Esophagus muscularis mucosa (tissue), 4 donors: Measurements from ENCODE around the gene TMEM82. TPM values are rescaled to one million over a fixed set of nuclear protein-coding genes. Genes with fewer than 3 reads are reported as not detected.

Source experiments
- DNase-seq: peaks from one replicate; pipeline ENCODE4 v3.0.0-alpha.2; 2017; ENCODE audit errors: extremely low spot score
- H3K27ac ChIP-seq, 4 donors: fragments of 200-600 bp; sonication (generic); replicated peaks in 1 of 4; 1 replicate in 3 of 4; 2 replicates in 1 of 4; pipeline ENCODE4 v1.5.1; 2016 to 2019; ENCODE audit warnings: mild to moderate bottlenecking in 1 of 4
- H3K27me3 ChIP-seq, 4 donors: fragments of 200-600 bp; sonication (generic); one replicate each; pipeline versions ENCODE4 v1.5.1 to v1.6.0; 2016 to 2019
- H3K36me3 ChIP-seq, 4 donors: fragments of 200-600 bp; sonication (generic); one replicate each; pipeline ENCODE4 v1.5.1; 2016 to 2019
- H3K4me1 ChIP-seq, 4 donors: fragments of 200-600 bp; sonication (generic); one replicate each; pipeline ENCODE4 v1.5.1; 2016 to 2019
- H3K4me3 ChIP-seq, 4 donors: fragments of 200-600 bp; sonication (generic); 1 replicate in 2 of 4; 2 replicates in 2 of 4; pipeline ENCODE4 v1.5.1; 2016 to 2019; ENCODE audit warnings: mild to moderate bottlenecking in 4 of 4, moderate library complexity in 1 of 4
- H3K9me3 ChIP-seq, 4 donors: fragments of 200-600 bp; sonication (generic); 1 replicate in 3 of 4; 2 replicates in 1 of 4; pipeline ENCODE4 v1.5.1; 2016 to 2019
- EP300 ChIP-seq: sonication (generic); formaldehyde crosslinking; IDR thresholded peaks from one replicate; pipeline ENCODE4 v1.6.1; 2017; ENCODE audit warnings: antibody characterized with exemption
- POLR2A ChIP-seq: fragments of 450-650 bp; IDR thresholded peaks from one replicate; pipeline ENCODE4 v1.6.1; 2017; ENCODE audit warnings: antibody characterized with exemption, moderate library complexity, mild to moderate bottlenecking, low read depth
- POLR2AphosphoS5 ChIP-seq, 2 donors: sonication (generic); formaldehyde crosslinking; IDR thresholded peaks; one replicate each; pipeline ENCODE4 v1.6.1; 2017; ENCODE audit warnings: antibody characterized with exemption in 2 of 2
- WGBS: methylation state at CpG from one replicate; pipeline ENCODE4 v1.1.5; 2018; 5-methylcytosine and 5-hydroxymethylcytosine counted together
- intact Hi-C: fragments of 100-400 bp; cut with DNase I; formaldehyde crosslinking; loops from one replicate; pipeline ENCODE4 v1.15.1; 2023
- total RNA-seq, 4 donors: library from RNA; depleted of rRNA; stranded (reverse); fragments of >200 nt; gene quantifications; one replicate each; pipeline versions ENCODE4 v1.1.0 to v1.2.1, GENCODE V29; 2016
- TF ChIP-seq, protein P1 (sequence below), 3 experiments: fragments of 200-600 bp in 2 of 3; fragments of 450-650 bp in 1 of 3; sonication (generic) in 2 of 3; IDR thresholded peaks; one replicate each; pipeline ENCODE4 v1.5.1; 2017 to 2019; ENCODE audit warnings: antibody characterized with exemption in 3 of 3, mild to moderate bottlenecking in 2 of 3, moderate library complexity in 1 of 3

The TMEM82 gene
- total RNA-seq, 4 donors from 2014 or later: not detected

DNA sequence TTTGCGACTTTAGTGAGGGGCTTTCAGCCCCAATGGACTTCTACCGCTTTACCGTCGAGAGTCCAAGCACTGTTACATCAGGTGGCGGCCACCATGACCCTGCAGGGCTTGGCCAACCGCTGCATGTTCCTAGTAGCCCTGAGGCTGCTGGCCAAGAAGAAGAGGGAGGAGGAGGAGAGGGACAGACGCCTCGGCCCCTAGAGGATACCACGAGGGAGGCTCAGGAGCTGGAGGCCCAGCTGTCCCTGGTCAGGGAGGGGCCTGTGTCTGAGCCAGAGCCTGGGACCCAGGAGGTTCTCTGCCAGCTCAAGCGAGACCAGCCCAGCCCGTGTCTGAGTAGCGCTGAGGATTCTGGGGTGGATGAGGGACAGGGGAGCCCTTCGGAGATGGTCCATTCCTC is 14.9 kb upstream of the TMEM82 start:
- Histone ChIP-seq H3K4me1 (peaks cover 0 to 10% (median 0%) of the 10 kb centered on the region in 4 donors), H3K36me3 (peaks cover 79 to 100% (median 99%) of the 10 kb centered on the region in 4 donors), H3K27ac (no peak overlapping the region), H3K27me3 (no peaks in the 10 kb centered on the region), H3K4me3 (no peak overlapping the region), H3K9me3 (no peaks in the 10 kb centered on the region)
- WGBS: 80% methylated on average over 11 of the region's 13 CpGs
- DNase-seq: no peak
- TF ChIP-seq POLR2AphosphoS5 (IDR thresholded peaks at IDR 0.05): no peak
- no peak for TF ChIP-seq POLR2A
- no peak for TF ChIP-seq EP300
- intact Hi-C loops: no loop called here

DNA sequence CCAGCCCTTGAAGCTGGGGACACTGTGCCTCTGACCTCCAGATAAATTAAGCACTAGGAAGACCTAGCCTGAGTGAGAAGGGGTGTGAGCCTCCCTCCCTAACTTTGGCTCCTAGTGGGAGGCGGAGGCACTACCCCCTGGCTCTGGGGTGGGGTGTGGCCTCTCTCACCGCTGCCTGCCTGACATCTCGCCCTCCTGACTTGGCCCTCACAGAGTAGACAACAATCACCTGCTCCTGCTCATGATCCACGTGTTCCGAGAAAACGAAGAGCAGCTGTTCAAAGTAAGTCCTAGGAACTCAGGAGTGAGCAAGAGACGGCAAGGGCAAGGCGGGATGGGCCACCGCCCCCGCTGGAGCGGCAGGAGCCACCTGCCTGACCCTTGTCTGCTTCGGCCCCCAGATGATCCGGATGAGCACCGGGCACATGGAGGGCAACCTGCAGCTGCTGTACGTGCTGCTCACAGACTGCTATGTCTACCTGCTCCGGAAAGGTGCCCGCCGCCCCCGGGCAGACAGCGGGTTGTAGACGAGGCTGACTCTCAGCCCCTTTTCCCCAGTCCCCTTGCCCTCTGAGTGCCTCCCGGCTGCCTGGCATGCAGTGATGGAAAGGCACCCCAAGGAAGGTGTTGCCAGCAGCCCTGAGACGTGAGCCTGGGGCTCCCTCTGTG is 14.3 kb upstream of the TMEM82 start:
- Histone ChIP-seq H3K36me3 (peaks cover 79 to 100% (median 99%) of the 10 kb centered on the region in 4 donors), H3K4me3 (no peak overlapping the region), H3K9me3 (no peaks in the 10 kb centered on the region), H3K4me1 (peaks cover 0 to 6% (median 0%) of the 10 kb centered on the region in 4 donors), H3K27me3 (no peaks in the 10 kb centered on the region), H3K27ac (no peak overlapping the region)
- 86% methylated on average over 18 of the region's 23 CpGs for WGBS
- intact Hi-C loops: no loop called here
- no peak for DNase-seq
- TF ChIP-seq POLR2A (no peak), POLR2AphosphoS5 (IDR thresholded peaks at IDR 0.05) (no peak), EP300 (no peak)
- TF ChIP-seq, protein P1, sequence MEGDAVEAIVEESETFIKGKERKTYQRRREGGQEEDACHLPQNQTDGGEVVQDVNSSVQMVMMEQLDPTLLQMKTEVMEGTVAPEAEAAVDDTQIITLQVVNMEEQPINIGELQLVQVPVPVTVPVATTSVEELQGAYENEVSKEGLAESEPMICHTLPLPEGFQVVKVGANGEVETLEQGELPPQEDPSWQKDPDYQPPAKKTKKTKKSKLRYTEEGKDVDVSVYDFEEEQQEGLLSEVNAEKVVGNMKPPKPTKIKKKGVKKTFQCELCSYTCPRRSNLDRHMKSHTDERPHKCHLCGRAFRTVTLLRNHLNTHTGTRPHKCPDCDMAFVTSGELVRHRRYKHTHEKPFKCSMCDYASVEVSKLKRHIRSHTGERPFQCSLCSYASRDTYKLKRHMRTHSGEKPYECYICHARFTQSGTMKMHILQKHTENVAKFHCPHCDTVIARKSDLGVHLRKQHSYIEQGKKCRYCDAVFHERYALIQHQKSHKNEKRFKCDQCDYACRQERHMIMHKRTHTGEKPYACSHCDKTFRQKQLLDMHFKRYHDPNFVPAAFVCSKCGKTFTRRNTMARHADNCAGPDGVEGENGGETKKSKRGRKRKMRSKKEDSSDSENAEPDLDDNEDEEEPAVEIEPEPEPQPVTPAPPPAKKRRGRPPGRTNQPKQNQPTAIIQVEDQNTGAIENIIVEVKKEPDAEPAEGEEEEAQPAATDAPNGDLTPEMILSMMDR (IDR thresholded peaks at IDR 0.05): no peak

DNA sequence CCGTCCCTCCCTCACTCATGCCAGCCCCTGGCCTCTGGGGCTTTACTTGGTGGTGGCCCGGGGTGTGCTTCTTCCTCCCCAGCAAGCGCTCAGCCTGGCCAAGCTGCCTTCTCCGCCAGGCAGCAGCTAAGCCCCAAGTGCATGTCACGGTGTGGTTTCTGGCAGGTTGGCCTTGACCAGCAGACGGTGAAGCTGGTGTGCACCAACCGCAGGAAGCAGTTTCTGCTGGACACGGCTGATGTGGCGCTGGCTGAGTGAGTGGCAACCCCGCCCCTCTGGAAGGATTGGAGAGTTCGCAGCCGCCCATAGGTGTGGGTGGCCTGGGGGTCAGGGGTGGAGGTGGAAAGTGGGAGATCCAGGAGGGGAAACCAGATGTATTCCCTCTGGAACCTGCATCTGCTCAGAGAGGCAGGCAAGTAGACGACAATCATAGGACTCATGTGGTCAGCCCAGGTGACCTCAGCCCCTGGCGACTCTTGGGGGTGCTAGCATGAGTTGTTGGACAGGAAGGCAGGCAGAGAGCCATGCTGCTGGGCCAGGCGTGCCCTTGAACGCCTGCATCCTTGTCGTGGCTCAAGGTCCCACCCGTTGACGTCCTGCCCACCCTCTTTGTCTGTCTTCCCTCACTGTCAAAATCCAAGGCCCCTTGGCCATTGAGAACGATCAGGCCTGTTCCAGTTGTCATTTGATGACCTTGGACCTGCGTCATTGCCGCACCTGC is 13.2 kb upstream of the TMEM82 start:
- no peak for DNase-seq
- Histone ChIP-seq H3K27me3 (no peaks in the 10 kb centered on the region), H3K4me3 (no peak overlapping the region), H3K9me3 (no peaks in the 10 kb centered on the region), H3K4me1 (peaks cover 0 to 5% (median 0%) of the 10 kb centered on the region in 4 donors), H3K36me3 (peaks cover 78 to 100% (median 99%) of the 10 kb centered on the region in 4 donors), H3K27ac (no peak overlapping the region)
- TF ChIP-seq EP300 (no peak), POLR2AphosphoS5 (IDR thresholded peaks at IDR 0.05) (no peak), POLR2A (no peak)
- TF ChIP-seq, protein P1 (IDR thresholded peaks at IDR 0.05): no peak
- intact Hi-C loops: no loop called here
- WGBS: 88% methylated on average over 21 of the region's 22 CpGs

DNA sequence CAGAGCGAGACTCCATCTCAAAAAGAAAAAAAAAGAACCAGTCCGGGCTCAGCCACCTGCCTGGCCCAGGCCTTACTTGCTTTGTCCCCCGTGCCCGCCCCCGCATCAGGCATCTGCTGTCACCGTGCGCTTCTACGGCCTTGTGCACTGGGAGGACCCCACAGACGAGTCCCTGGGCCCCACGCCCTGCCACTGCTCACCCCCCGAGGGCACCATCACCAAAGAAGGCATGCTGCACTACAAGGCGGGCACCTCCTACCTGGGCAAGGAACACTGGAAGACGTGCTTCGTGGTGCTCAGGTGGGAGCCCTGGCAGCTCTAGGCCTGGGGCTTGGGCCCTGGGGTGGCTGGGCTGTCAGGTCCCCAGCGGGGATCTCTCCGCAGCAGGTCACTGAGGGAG is 11.9 kb upstream of the TMEM82 start:
- Histone ChIP-seq H3K27me3 (no peaks in the 10 kb centered on the region), H3K9me3 (no peaks in the 10 kb centered on the region), H3K27ac (no peak overlapping the region), H3K4me1 (peaks cover 0 to 7% (median 4%) of the 10 kb centered on the region in 4 donors), H3K36me3 (peaks cover 77 to 100% (median 99%) of the 10 kb centered on the region in 4 donors), H3K4me3 (no peak overlapping the region)
- no peak for DNase-seq
- TF ChIP-seq POLR2A: no peak
- no peak for TF ChIP-seq POLR2AphosphoS5 (IDR thresholded peaks at IDR 0.05)
- TF ChIP-seq, protein P1 (IDR thresholded peaks at IDR 0.05): no peak
- TF ChIP-seq EP300: no peak
- intact Hi-C loops: no loop called here
- 94% methylated on average over 10 of the region's 16 CpGs for WGBS

DNA sequence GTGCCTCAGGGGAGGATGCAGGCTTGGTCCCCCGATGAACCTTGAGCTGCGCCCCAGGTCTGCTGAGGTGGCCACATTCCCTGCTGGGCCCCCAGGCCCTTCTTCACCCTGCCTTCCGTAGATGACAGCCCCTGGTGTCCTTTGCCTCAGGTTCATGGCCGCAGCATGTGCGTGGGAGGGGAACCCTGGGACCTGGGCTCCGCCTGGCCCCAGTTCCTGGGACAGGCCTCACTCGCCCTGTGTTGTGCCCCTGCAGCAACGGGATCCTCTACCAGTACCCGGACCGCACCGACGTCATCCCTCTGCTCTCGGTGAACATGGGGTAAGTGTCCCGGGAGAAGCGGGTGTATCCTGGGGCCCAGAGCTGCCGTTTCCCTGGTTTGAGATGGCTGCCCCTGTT is 11.4 kb upstream of the TMEM82 start:
- no peak for DNase-seq
- 100% methylated on average over 7 of the region's 16 CpGs for WGBS
- Histone ChIP-seq H3K27me3 (no peaks in the 10 kb centered on the region), H3K4me1 (peaks cover 5 to 12% (median 9%) of the 10 kb centered on the region in 4 donors), H3K9me3 (no peaks in the 10 kb centered on the region), H3K36me3 (peaks cover 74 to 96% (median 94%) of the 10 kb centered on the region in 4 donors), H3K27ac (no peak overlapping the region), H3K4me3 (no peak overlapping the region)
- TF ChIP-seq EP300 (no peak), POLR2AphosphoS5 (IDR thresholded peaks at IDR 0.05) (no peak), POLR2A (no peak)
- TF ChIP-seq, protein P1 (IDR thresholded peaks at IDR 0.05): no peak
- intact Hi-C loops: no loop called here
